MV-4-11 (cell line): ENCODE data around the gene HMCN1.
"Not testable (repeated sequence)": the region's sequence is repeated elsewhere in the genome, so short reads cannot be mapped to it uniquely, and the experiment has no call there.

Experiments used
- DNase-seq: peaks from one replicate; lab custom pipeline; 2025; lab: John Stamatoyannopoulos, UW

Gene HMCN1

DNA sequence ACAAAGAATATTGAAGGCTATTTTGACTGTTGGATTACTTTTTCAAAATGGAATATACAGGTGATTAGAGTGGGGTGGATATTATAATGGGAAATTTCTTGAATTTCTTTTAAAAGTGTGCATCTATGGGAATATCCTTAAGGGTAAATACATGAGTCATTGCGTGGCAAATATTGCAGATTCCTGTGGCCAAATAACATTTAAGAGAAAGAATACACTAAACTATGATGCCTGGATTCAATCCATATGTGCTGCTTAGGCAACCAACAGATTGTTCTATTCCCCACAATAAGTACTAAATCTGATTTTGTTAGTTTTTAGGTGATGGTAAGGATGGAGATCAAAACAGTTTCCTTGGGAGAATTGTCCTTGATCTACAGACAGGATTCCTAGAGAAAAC is 119.5 kb downstream of the HMCN1 start:
- DNase-seq, result no peak

DNA sequence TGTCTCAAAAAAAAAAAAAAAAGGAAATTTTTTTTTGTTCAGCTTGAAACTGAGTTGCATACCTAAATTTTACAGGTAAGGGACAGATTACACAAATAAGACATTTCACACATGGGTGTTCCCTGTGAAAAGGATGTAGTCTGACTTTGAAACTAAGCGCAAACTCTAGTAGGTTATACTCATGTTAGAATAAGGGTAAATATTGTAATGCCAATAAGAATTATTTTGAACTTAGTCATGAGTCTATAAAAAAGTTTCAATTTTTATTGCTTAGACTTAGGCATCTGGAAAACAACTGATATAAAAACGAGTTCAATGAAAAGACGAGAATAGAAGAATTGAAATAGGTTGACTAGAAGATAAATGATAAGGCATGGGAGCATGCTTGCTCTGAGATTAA is 122.3 kb downstream of the HMCN1 start:
- DNase-seq, result no peak

- no peak for DNase-seq
Observed at GRCh38 chr1:185857442-185857841, 123.3 kb downstream of the HMCN1 start.

GRCh38 chr1:185860311-185860710 is 126.1 kb downstream of the HMCN1 start:
- no peak for DNase-seq

DNA sequence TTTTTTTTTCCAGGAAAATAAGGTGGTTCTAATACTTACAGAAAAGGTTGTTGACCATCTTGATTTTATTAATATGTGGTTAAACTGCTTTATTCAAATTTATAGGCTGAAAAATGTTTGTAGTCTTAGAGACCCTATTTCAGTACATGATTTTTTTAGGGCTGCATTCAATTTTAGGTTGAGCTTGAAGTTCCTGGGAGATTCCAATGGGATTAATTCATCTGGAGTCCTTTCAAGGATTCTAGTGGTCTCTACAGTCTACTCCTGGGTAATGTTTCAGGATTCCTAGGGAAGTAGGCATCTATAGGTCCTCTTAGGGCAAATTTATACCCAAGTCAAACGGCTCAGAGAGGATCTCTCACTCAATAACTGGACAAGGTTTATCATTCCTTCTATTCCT is 126.7 kb downstream of the HMCN1 start:
- no peak for DNase-seq

DNA sequence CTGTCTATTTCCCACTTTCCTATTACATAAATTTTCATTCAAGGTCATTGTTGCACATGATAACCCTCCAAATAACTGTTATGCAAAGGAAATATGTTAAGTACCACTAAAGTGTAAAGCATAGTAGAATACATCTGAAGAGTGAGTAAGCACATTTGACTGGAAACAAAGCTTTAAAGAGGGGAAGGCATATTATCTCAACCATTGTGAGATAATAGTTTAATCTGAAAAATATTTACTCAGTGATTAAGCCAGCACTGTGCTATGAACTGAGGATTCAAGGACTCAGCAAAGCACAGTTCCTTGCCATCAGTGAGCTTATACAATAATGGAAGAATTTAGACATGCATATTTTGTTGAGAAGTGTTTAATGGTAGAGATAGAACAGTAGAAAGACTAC is 127.4 kb downstream of the HMCN1 start:
- DNase-seq, result no peak

DNA sequence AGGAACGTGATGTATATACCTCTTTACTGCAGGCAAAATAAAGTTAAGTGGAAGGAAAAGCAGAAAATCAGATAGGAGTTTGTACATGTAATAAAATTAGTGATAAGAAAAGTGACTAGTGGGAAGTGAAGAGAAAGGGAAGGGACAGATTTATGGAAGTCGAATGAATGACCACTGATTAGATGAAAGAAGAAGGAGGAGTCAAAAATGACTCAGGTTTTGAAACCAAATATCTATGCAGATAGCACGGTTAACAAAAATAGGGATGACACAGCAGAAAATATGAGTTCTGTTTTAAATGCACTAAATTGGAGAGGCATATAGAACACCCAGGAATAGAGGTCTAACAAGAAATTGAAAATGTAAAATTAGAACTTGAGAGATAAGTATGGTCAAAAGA is 128.0 kb downstream of the HMCN1 start:
- DNase-seq, result no peak

DNA sequence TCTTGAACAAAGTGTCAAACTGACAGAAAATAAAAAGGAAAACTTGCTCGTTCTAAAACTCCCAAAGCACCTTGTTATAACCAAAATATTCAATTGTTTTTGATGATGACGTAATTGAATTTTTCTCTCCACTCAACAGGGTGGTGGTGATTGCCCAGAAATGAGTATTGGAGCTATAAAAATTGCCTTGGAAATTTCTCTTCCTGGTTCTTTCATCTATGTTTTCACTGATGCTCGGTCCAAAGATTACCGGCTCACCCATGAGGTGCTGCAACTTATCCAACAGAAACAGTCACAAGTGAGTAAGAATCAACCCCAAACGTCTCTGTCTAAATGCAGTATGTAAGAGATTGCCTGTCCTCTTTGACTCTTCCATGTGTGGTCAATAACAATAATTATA is 130.1 kb downstream of the HMCN1 start:
- DNase-seq, result no peak

- DNase-seq, result no peak
Observed at GRCh38 chr1:185864889-185865517, 130.8 kb downstream of the HMCN1 start.

DNA sequence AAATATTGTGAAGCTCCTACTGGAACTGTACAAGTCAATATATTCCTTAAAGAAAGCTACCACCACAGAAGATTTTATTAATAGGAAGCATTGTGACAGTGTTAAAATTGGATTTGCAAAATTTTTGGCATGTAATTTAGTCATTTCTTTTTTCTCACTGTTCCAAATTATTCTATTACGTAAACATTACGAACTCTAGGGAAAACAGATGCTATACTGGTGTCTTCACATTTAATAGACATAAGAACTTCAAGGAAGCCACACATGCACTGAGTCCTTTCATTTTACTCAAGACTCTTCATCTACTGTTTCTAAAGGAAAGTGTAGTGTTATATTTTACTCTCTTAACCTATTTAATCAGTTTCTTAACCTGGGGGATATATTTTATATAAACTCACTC is 135.4 kb downstream of the HMCN1 start:
- DNase-seq, result no peak

DNA sequence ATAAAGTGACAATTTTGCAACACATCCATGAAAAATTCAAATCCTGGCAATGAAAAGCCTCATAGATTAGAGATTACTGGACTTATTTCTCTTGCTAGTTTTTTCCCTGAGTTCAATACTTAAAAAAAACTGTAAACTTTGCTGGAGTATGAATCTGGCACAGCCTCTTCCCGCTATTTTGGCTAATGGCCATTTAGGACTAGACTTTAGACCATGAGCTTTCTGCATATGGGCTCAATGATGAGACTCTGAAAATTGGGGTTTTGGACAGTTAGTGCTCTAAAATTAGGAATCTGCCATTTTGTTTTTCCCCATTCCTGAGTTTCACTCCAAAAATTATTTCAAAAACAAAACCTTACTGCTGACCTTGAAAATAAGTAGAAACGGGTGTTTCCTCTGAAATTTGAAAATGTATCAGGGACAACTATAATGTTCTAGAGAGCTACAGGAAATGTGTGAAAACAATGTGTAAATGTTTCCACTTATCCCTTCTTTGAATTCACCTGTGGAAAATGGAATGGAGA is 137.5 kb downstream of the HMCN1 start:
- DNase-seq, result no peak

DNA sequence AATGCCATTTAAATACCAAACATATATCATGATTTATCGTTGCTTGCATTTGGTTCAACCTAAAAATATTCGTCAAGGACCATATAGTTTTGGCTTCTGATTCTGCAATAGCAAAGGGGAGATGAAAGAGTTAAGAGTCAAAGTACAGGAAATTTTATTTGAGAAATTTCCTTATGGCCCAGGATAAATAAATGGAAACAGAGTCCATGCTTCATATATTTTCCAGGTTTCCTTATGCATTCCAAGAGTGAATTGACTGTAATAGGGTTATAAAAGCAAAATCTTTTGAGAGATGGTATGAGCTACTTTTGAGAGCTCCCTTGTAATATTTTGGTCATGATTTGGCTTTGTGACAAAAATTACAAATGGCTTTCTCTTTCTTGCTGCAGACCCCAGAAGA is 140.1 kb downstream of the HMCN1 start:
- no peak for DNase-seq

DNA sequence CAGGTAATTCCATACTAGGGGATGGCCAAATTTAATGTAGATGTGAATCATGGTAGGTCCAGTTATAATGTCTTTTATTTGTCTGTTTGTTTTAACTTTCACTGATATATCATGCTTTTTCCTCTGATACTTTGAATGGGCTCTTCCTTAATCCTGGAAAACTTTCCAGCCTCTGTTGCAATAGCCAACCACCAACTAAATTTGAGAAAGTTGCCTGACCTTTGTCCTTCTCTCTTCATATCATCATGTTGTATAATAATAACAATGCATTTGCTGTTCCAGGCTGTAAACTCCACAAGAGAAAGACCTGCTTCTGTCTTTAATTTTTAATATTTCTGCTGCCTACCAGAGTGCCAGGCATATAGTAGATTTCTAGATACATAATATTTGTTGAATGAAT is 146.1 kb downstream of the HMCN1 start:
- DNase-seq, result no peak

GRCh38 chr1:185880779-185881333 is 146.7 kb downstream of the HMCN1 start:
- no peak for DNase-seq

GRCh38 chr1:185886046-185886445 is 151.9 kb downstream of the HMCN1 start:
- no peak for DNase-seq

DNA sequence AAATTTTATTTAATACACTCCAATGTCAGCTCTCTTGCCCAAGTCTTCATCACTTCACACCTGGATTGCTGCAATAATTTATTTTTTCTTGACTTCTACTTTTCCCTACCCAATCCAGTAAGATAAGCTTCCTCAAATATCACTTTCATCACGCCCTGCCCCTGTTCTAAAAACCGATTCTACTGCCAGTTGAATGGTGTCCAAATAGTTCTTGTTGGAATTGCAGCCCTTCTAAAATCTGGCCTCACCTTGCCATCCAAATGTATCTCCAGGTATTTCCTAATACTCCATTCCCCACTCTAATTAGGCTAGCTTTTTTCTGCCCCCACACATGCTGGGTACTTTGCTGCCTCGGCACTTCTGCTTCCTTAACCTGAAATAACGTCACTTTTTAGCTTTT is 152.5 kb downstream of the HMCN1 start:
- no peak for DNase-seq

DNA sequence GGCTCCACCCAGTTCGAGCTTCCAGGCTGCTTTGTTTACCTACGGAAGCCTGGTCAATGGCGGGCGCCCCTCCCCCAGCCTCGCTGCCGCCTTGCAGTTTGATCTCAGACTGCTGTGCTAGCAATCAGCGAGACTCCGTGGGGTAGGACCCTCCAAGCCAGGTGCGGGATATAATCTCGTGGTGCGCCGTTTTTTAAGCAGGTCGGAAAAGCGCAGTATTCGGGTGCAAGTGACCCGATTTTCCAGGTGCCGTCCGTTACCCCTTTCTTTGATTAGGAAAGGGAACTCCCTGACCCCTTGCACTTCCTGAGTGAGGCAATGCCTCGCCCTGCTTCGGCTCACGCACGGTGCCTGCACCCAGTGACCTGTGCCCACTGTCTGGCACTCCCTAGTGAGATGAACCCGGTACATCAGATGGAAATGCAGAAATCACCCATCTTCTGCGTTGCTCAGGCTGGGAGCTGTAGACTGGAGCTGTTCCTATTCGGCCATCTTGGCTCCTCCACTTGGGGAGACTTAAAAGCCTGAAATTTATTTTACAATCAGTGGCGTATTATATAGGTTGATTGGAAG is 158.7 kb downstream of the HMCN1 start:
- DNase-seq, result not testable (repeated sequence)

DNA sequence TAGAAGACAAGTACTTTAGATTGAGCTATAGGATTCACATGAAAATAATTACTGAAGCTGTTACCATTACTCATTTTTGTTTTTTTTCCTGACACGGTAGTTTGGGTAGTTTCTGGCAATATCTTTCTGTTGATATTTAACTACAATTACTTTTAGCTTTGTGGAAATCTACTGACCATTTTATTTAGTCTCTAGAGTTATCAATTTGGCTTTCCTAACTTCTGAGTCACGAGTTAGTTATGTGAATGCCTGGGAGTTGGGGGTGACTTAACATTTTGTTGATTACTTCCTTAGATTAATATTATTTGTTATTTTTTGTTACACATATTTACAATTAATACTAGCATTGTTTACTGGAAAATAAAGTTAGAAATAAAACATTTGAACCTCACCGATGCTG is 160.6 kb downstream of the HMCN1 start:
- DNase-seq, result no peak

- no peak for DNase-seq
Observed at GRCh38 chr1:185895208-185895900, 161.2 kb downstream of the HMCN1 start.

- DNase-seq, result no peak
Observed at GRCh38 chr1:185896863-185897262, 162.7 kb downstream of the HMCN1 start.

GRCh38 chr1:185906186-185906585 is 172.0 kb downstream of the HMCN1 start:
- no peak for DNase-seq

- DNase-seq, result no peak
Observed at GRCh38 chr1:185907246-185907645, 173.1 kb downstream of the HMCN1 start.

GRCh38 chr1:185911978-185912377 is 177.8 kb downstream of the HMCN1 start:
- no peak for DNase-seq
